K562 (cell line): ENCODE measurements around the gene OST4. TPM values are rescaled to one million over a fixed set of nuclear protein-coding genes. Genes with fewer than 3 reads are reported as not detected.

Experiments
- ATAC-seq: fragments of 200-7000 bp; cut with Tn5 transposase; 3 replicates; pipeline ENCODE4 v1.9.1; 2020; ENCODE audit warnings: moderate library complexity
- BruUV-seq: library from RNA; stranded (reverse); fragments of 400-500 nt; replicated peaks from 2 replicates; lab custom pipeline; 2021; lab: Mats Ljungman, UMichigan
- CTCF ChIA-PET: fragments of 300-600 bp; formaldehyde crosslinking; extraction: SDS; loops from one replicate; lab custom pipeline; 2021; ENCODE audit warnings: low intra/inter-chr PET ratio; lab: Yijun Ruan, JAX
- POLR2A ChIA-PET: fragments of 300-600, 350-650 bp; sonication (Branson Sonifier 250); formaldehyde crosslinking; extraction: SDS; loops from one replicate; lab custom pipeline; 2021; ENCODE audit warnings: antibody characterized with exemption, inconsistent platforms; lab: Yijun Ruan, JAX
- DNase-seq, 4 experiments: peaks; one replicate each; pipeline versions ENCODE4 v3.0.0 to v3.0.0-alpha.2; 2011 to 2018; ENCODE audit warnings: low spot score in 3 of 4, mixed read lengths in 3 of 4; ENCODE audit errors: extremely low read depth in 1 of 4
- FAIRE-seq: peaks from 2 replicates; lab custom pipeline; 2011; peaks lifted over from hg19 to GRCh38; lab: Jason Lieb, UNC
- H2AFZ ChIP-seq: 2 replicates; pipeline ENCODE4 v1.6.0; 2011; ENCODE audit warnings: low read depth, low read length, control low read depth, inconsistent platforms
- H3K27ac ChIP-seq: fragments of 200-600 bp; 3 replicates; pipeline ENCODE4 v1.8.0; 2011; ENCODE audit warnings: low read depth, mild to moderate bottlenecking, control low read depth, inconsistent platforms, low read length, moderate library complexity, mixed read lengths; ENCODE audit errors: extremely low read depth
- H3K27me3 ChIP-seq, 2 experiments: fragments of 300-600 bp in 1 of 2; 2 replicates in 1 of 2; 3 replicates in 1 of 2; pipeline versions ENCODE4 v1.6.0 to v1.8.0; 2011; ENCODE audit warnings: inconsistent platforms in 2 of 2, low read length in 2 of 2, mild to moderate bottlenecking in 1 of 2, mixed read lengths in 1 of 2, moderate library complexity in 1 of 2; ENCODE audit not compliant: control insufficient read depth in 2 of 2, insufficient read depth in 2 of 2
- H3K36me3 ChIP-seq: fragments of 300-600 bp; 3 replicates; pipeline ENCODE4 v1.8.0; 2011; ENCODE audit warnings: mild to moderate bottlenecking, low read length, inconsistent platforms; ENCODE audit not compliant: control insufficient read depth, insufficient read depth
- H3K4me1 ChIP-seq, 2 experiments: fragments of 200-600 bp in 1 of 2; replicated peaks in 1 of 2; 2 replicates in 1 of 2; 3 replicates in 1 of 2; pipeline versions ENCODE4 v1.5.1 to v1.8.0; 2011; ENCODE audit warnings: inconsistent platforms in 2 of 2, low read length in 2 of 2, mild to moderate bottlenecking in 1 of 2, mixed read lengths in 1 of 2, moderate library complexity in 1 of 2; ENCODE audit not compliant: control insufficient read depth in 2 of 2, insufficient read depth in 2 of 2
- H3K4me2 ChIP-seq: 2 replicates; pipeline ENCODE4 v1.6.1; 2011; ENCODE audit warnings: low read length, control low read depth, inconsistent platforms, mixed read lengths; ENCODE audit not compliant: insufficient read depth
- H3K4me3 ChIP-seq: fragments of 200-600 bp; sonication (generic), shearing (Covaris generic); 2 replicates; pipeline ENCODE4 v1.5.1; 2016; ENCODE audit warnings: control low read depth, inconsistent platforms
- H3K79me2 ChIP-seq: fragments of 200-600 bp; 3 replicates; pipeline ENCODE4 v1.8.0; 2011; ENCODE audit warnings: low read length, inconsistent platforms; ENCODE audit not compliant: control insufficient read depth, insufficient read depth
- H3K9ac ChIP-seq, 2 experiments: 2 replicates each; pipeline versions ENCODE4 v1.6.0 to v1.6.1; 2011; ENCODE audit warnings: low read depth in 2 of 2, low read length in 2 of 2, control low read depth in 1 of 2, inconsistent platforms in 1 of 2, mild to moderate bottlenecking in 1 of 2, mixed read lengths in 1 of 2; ENCODE audit not compliant: insufficient read depth in 1 of 2
- H3K9me1 ChIP-seq: one replicate; pipeline ENCODE4 v1.6.0; 2011; ENCODE audit warnings: inconsistent platforms, mild to moderate bottlenecking, low read length, moderate library complexity; ENCODE audit not compliant: control insufficient read depth, insufficient read depth
- H3K9me3 ChIP-seq: replicated peaks from 2 replicates; pipeline ENCODE4 v1.5.1; 2011; ENCODE audit warnings: low read depth, low read length, inconsistent platforms; ENCODE audit not compliant: control insufficient read depth, insufficient read depth
- H4K20me1 ChIP-seq: replicated peaks from 2 replicates; pipeline ENCODE4 v1.6.1; 2011; ENCODE audit warnings: low read length, inconsistent platforms, mixed read lengths; ENCODE audit not compliant: control insufficient read depth, insufficient read depth
- BRD4 ChIP-seq: fragments of 200-600 bp; sonication (generic); IDR thresholded peaks from 2 replicates; pipeline ENCODE4 v1.6.1; 2017; ENCODE audit warnings: inconsistent platforms
- DACH1 ChIP-seq: fragments of 450-650 bp; IDR thresholded peaks from 2 replicates; pipeline ENCODE4 v1.6.1; 2018; ENCODE audit not compliant: partially characterized antibody
- FUS ChIP-seq: fragments of 200-400 bp; formaldehyde crosslinking; optimal IDR thresholded peaks from 2 replicates; pipeline ENCODE3; 2017; ENCODE audit warnings: low read depth, low read length
- GABPB2 ChIP-seq: fragments of 250-450 bp; sonication (Bioruptor Pico); conservative IDR thresholded peaks from 2 replicates; pipeline ENCODE4 v1.5.1; 2021; ENCODE audit warnings: mild to moderate bottlenecking
- HNRNPUL1 ChIP-seq: fragments of 200-400 bp; formaldehyde crosslinking; IDR thresholded peaks from 2 replicates; pipeline ENCODE4 v1.6.1; 2017; ENCODE audit warnings: low read length
- KLF6 ChIP-seq: fragments of 250-450 bp; sonication (Bioruptor Pico); IDR thresholded peaks from 2 replicates; pipeline ENCODE4 v1.4.0; 2020; ENCODE audit warnings: mild to moderate bottlenecking, moderate library complexity, borderline replicate concordance
- LCOR ChIP-seq: sonication (generic); formaldehyde crosslinking; IDR thresholded peaks from 2 replicates; pipeline ENCODE4 v1.8.0; 2022; ENCODE audit warnings: mild to moderate bottlenecking, missing genetic modification reagents
- MEIS2 ChIP-seq: fragments of 450-650 bp; IDR thresholded peaks from 2 replicates; pipeline ENCODE4 v1.6.1; 2014; ENCODE audit warnings: mild to moderate bottlenecking; ENCODE audit not compliant: partially characterized antibody
- NEUROD1 ChIP-seq: fragments of 150-350 bp; IDR thresholded peaks from 2 replicates; pipeline ENCODE4 v1.6.1; 2014; ENCODE audit warnings: borderline replicate concordance, low read length, low read depth; ENCODE audit not compliant: partially characterized antibody
- NFRKB ChIP-seq: fragments of 450-650 bp; IDR thresholded peaks from 2 replicates; pipeline ENCODE4 v1.6.1; 2016; ENCODE audit warnings: low read depth
- POLR2AphosphoS5 ChIP-seq: IDR thresholded peaks from 2 replicates; pipeline ENCODE4 v1.6.1; 2011; ENCODE audit warnings: mild to moderate bottlenecking, low read depth, low read length, moderate library complexity; ENCODE audit not compliant: control insufficient read depth, insufficient read depth
- POLR2G ChIP-seq: fragments of 200-400 bp; formaldehyde crosslinking; IDR thresholded peaks from 2 replicates; pipeline ENCODE4 v1.6.1; 2017; ENCODE audit warnings: low read depth, mild to moderate bottlenecking, antibody characterized with exemption, low read length, moderate library complexity
- RAD51 ChIP-seq: fragments of 450-650 bp; IDR thresholded peaks from 2 replicates; pipeline ENCODE4 v1.7.1; 2016; ENCODE audit warnings: low read depth, mild to moderate bottlenecking, borderline replicate concordance
- RBFOX2 ChIP-seq: fragments of 200-400 bp; formaldehyde crosslinking; IDR thresholded peaks from 2 replicates; pipeline ENCODE4 v1.6.1; 2017; ENCODE audit warnings: low read depth, mild to moderate bottlenecking, low read length, moderate library complexity
- RBM22 ChIP-seq: fragments of 200-400 bp; formaldehyde crosslinking; IDR thresholded peaks from 2 replicates; pipeline ENCODE4 v1.6.1; 2018; ENCODE audit warnings: low read length, low read depth; ENCODE audit not compliant: poor library complexity, severe bottlenecking
- SIN3B ChIP-seq: fragments of 450-650 bp; IDR thresholded peaks from 2 replicates; pipeline ENCODE4 v1.6.1; 2017; ENCODE audit warnings: low read depth, mild to moderate bottlenecking, moderate library complexity
- TRIM28 ChIP-seq: fragments of 450-650 bp; IDR thresholded peaks from 2 replicates; pipeline ENCODE4 v1.6.1; 2017
- ZFP1 ChIP-seq: fragments of 450-650 bp; formaldehyde crosslinking; IDR thresholded peaks from 2 replicates; pipeline ENCODE4 v1.4.0; 2020; ENCODE audit warnings: mild to moderate bottlenecking, mixed read lengths
- ZNF143 ChIP-seq: sonication (generic); formaldehyde crosslinking; IDR thresholded peaks from 2 replicates; pipeline ENCODE4 v1.9.0; 2022; ENCODE audit warnings: mild to moderate bottlenecking, missing genetic modification reagents
- ZNF184 ChIP-seq: sonication (generic); formaldehyde crosslinking; IDR thresholded peaks from 2 replicates; pipeline ENCODE4 v1.5.0; 2020; ENCODE audit warnings: missing genetic modification reagents
- ZNF431 ChIP-seq: sonication (generic); formaldehyde crosslinking; IDR thresholded peaks from 2 replicates; pipeline ENCODE4 v1.8.0; 2022; ENCODE audit warnings: mild to moderate bottlenecking, missing genetic modification reagents
- ZNF695 ChIP-seq: fragments of 450-650 bp; formaldehyde crosslinking; IDR thresholded peaks from 2 replicates; pipeline ENCODE4 v1.4.0; 2020; ENCODE audit warnings: mild to moderate bottlenecking, moderate library complexity
- ZNF75A ChIP-seq: fragments of 450-650 bp; formaldehyde crosslinking; IDR thresholded peaks from 2 replicates; pipeline ENCODE4 v1.4.0; 2020; ENCODE audit warnings: mild to moderate bottlenecking
- WGBS: fragments of 100-300 bp; shearing (Covaris generic); methylation state at CpG from one replicate; pipeline ENCODE4 v1.1.6; 2016; ENCODE audit warnings: low coverage, mixed read lengths; ENCODE audit not compliant: insufficient coverage; ENCODE audit errors: missing lambda C conversion rate; 5-methylcytosine and 5-hydroxymethylcytosine counted together
- in situ Hi-C: fragments of 300-500 bp; cut with MboI; formaldehyde crosslinking; loops from 4 replicates; pipeline ENCODE4 v1.15.0; 2018; ENCODE audit warnings: inconsistent platforms, mixed read lengths
- intact Hi-C: fragments of 100-400 bp; cut with micrococcal nuclease; formaldehyde crosslinking; loops from 2 replicates; pipeline ENCODE4 v1.14.2; 2022
- polyA plus RNA-seq, 8 experiments: library from polyadenylated mRNA; depleted of rRNA in 4 of 8; stranded (reverse) in 5 of 8; unstranded in 3 of 8; fragments of >200 nt; fragmentation: Nextera tagmentation in 2 of 8; fragmentation: Illumina TruSeq in 1 of 8; extraction: Ambion mirVana in 2 of 8; extraction: Trizol in 1 of 8; gene quantifications; 2 replicates each; pipeline versions ENCODE4 v1.2.1 to v1.2.3, GENCODE V29; 2011 to 2014; ENCODE audit warnings: inconsistent platforms in 1 of 8, missing spikeins in 1 of 8
- total RNA-seq, 7 experiments: library from RNA; depleted of rRNA in 6 of 7; stranded (reverse); fragments of >200 nt in 6 of 7; fragmentation: Illumina TruSeq in 2 of 7; extraction: Trizol in 2 of 7; gene quantifications; 2 replicates each; pipeline versions ENCODE4 v1.2.1 to v1.2.3, GENCODE V29; 2011 to 2021; ENCODE audit warnings: low replicate concordance in 1 of 7
- TF ChIP-seq, protein P1 (sequence below): fragments of 250-450 bp; sonication (Bioruptor Pico); IDR thresholded peaks from 2 replicates; pipeline ENCODE4 v1.8.0; 2021; ENCODE audit warnings: mild to moderate bottlenecking, moderate library complexity
- TF ChIP-seq, protein P2 (sequence below): fragments of 250-450 bp; sonication (Bioruptor Pico); IDR thresholded peaks from 2 replicates; pipeline ENCODE4 v1.4.0; 2020

The OST4 gene
- total and polyA plus RNA-seq, 9 of the 15 experiments (the other 6 are each of a cell fraction or from before 2014, with no cell fraction given), result 186 to 1,155 (median 355) TPM

DNA sequence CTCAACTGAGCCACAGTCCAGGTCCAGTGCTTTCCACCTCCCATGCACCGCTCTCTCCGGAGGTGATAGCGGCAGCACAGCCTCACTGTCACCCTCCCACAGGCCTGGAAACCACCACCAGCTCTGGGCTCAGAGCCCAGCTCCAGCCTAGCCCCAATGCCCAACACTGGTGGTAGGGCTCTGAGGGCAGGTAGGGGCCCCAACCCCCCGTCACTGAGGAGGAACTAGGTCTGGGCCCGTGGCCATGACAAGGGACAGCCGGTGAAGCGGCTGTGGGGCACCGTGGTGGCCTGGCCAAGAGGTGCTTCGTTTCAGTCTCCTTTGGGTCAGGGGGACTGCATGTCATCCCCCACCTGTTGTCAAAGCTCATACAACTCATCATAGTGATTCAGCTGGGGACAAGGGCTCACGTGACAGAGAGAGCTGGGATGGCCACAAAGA lies 44.2 kb downstream of the OST4 start:
- Histone ChIP-seq H4K20me1 (0 out of 2 replicates have a peak, but pooled peaks cover 7% of the 10 kb centered on the region), H3K9me1 (no peaks in the 10 kb centered on the region), H3K4me2 (no peak overlapping the region), H3K27ac (no peak overlapping the region), H3K79me2 (peaks cover 15% of the 10 kb centered on the region), H2AFZ (no peak overlapping the region), H3K27me3 (no peaks in the 10 kb centered on the region), H3K4me3 (no peak overlapping the region), H3K9ac (peak overlapping the region in 1 of 2 experiments; percentile 62; a peak in 1 of 4 replicates), H3K4me1 (peaks cover 10 to 40% of the 10 kb centered on the region in 2 experiments), H3K9me3 (no peaks in the 10 kb centered on the region), H3K36me3 (peaks cover 78% of the 10 kb centered on the region)
- ChIA-PET CTCF (no interaction called here), POLR2A (interaction anchor here (0.6 to 1.1 kb wide), 2 partner anchors 65 to 77 kb away, joined by 3 read pairs; no protein-coding TSS in a partner anchor)
- ATAC-seq (no peak), DNase-seq (no peak), FAIRE-seq (no peak)
- 86% methylated on average over 10 of the region's 10 CpGs for WGBS
- intact Hi-C loops (no loop called here), in situ Hi-C loops (no loop called here)
- BruUV-seq, result no TSS peak
- TF ChIP-seq, protein P1, sequence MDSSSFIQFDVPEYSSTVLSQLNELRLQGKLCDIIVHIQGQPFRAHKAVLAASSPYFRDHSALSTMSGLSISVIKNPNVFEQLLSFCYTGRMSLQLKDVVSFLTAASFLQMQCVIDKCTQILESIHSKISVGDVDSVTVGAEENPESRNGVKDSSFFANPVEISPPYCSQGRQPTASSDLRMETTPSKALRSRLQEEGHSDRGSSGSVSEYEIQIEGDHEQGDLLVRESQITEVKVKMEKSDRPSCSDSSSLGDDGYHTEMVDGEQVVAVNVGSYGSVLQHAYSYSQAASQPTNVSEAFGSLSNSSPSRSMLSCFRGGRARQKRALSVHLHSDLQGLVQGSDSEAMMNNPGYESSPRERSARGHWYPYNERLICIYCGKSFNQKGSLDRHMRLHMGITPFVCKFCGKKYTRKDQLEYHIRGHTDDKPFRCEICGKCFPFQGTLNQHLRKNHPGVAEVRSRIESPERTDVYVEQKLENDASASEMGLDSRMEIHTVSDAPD, result no peak
- TF ChIP-seq SIN3B (no peak), ZNF695 (no peak), NFRKB (no peak), ZFP1 (CRISPR knock-in tag) (no peak), RBM22 (peak; percentile 77), KLF6 (CRISPR knock-in tag) (no peak), HNRNPUL1 (no peak), ZNF75A (CRISPR knock-in tag) (no peak), POLR2AphosphoS5 (no peak), MEIS2 (no peak), POLR2G (peak; percentile 65), BRD4 (no peak), ZNF431 (CRISPR knock-in tag) (no peak), ZNF184 (CRISPR knock-in tag) (no peak), FUS (no peak), RAD51 (no peak), DACH1 (no peak), ZNF143 (CRISPR knock-in tag) (no peak), NEUROD1 (no peak), GABPB2 (CRISPR knock-in tag) (no peak), RBFOX2 (peak; percentile 47), LCOR (CRISPR knock-in tag) (no peak), TRIM28 (no peak)
- TF ChIP-seq, protein P2, sequence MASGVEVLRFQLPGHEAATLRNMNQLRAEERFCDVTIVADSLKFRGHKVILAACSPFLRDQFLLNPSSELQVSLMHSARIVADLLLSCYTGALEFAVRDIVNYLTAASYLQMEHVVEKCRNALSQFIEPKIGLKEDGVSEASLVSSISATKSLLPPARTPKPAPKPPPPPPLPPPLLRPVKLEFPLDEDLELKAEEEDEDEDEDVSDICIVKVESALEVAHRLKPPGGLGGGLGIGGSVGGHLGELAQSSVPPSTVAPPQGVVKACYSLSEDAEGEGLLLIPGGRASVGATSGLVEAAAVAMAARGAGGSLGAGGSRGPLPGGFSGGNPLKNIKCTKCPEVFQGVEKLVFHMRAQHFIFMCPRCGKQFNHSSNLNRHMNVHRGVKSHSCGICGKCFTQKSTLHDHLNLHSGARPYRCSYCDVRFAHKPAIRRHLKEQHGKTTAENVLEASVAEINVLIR (CRISPR knock-in tag), result no peak
